CD1c-positive myeloid dendritic cell (primary cell): ENCODE data around the gene LGALS7.
"Not testable (repeated sequence)": the region's sequence is repeated elsewhere in the genome, so short reads cannot be mapped to it uniquely, and the experiment has no call there.

Source experiments
- DNase-seq: peaks from one replicate; pipeline ENCODE4 v3.0.0-alpha.2; 2016; ENCODE audit errors: extremely low spot score

The LGALS7 gene

DNA sequence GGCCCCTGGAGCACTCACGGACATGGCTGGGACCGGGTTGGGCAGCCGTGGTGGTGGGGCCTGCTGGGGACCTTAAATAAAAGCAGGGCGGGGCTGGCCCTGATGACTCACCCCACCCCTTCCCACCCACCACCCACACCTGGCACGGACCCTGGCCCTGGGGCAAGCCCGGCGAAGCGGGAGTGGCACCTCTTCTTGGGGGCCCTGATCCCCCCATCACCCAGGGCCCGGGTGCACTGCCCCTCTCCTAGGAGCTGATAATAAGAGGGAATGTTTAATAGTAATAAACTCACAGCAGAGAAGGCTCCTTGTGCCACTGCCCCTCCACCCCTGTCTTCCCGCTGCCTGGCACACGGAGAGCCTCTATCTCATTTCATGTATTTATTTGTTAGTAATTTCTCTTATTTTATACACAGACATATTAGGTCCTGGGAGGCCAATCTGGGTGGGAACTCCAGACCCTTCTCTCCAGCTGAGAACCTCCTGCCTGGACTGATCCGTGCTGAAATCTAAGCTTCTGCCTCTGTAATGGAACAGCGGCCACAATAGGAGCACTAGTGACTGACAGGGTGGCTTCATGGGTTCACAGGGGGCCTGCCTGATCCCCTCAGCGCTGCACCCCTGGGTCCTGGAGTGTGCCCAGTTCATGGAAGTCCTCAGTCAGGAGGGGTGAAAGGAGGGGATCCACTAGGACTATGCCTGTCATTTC, at the start of gene LGALS7:
LGALS7 (minus strand) TSS at position 49 of the 709 bp plus-strand sequence; CDS start at position 24, 25 bp downstream.
- DNase-seq, result no peak

DNA sequence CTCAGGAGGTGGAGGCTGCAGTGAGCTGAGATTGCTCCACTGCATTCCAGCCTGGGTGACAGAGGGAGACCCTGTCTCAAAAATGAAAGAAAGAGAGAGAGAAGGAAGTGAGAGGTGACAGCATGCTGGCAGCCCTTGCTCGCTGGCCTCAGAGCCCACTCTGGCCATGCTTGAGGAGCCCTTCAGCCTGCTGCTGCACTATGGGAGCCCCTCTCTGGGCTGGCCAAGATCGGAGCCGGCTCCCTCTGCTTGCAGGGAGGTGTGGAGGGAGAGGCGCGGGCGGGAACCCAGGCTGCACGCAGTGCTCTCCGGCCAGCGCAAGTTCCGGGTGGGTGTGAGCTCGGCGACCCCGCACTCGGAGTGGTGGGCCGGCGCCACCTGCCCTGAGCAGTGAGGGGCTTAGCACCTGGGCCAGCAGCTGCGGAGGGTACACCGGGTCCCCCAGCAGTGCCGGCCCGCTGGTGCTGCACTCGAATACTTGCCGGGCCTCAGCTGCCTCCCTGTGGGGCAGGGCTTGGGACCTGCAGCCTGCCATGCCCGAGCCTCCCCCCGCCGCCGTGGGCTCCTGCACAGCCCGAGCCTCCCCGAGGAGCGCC, 48.0 kb upstream of the LGALS7 start:
- DNase-seq, result not testable (repeated sequence)

DNA sequence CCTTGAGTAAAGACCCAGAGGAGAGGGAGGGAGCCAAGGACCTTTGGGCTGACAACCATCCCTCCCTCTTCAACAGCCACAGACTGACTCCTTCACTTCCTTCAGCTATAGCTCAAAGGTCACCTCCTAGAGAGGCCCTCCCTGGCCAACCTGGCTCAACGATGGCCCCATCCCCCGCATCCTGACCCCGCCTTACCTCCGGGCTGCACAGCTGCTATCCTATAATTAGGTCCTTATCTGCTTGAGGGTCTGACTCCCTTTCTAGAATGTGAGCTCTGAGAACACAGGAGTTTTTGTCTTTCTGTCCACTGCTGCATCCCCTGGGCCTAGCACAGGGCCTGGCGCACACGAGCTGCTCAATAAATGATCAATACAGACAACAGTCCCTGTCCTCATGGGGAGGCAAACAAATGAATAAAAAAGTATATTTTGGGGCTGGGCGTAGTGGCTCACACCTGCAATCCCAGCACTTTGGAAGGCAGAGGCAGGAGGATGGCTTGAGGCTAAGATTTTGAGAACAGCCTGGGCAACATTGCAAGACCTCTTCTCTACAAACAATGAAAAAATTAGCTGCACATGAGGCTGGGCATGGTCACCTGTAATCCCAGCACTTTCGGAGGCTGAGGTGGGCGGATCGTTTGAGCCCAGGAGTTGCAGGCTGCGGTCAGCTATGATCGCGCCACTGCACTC, 46.1 kb upstream of the LGALS7 start:
- DNase-seq, result no peak

DNA sequence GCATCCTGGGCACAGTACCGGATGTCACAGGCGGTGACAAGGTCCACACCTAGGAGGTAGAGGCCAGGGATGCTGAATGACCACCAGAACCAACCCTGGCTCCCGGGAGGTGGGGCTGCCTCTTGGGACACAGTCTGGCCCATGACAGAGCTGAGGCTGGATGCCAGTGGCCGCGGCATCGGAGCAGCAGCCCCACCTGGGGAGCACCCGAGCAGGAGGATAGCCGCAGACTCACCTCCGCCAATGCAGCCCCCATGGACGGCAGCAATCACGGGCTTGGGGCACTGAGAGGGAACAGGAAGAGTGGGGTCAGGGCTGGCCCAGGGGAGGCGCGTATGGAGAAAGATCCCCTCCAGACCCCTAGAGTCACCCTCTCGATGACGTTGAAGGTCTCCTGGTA, 43.8 kb upstream of the LGALS7 start:
- no peak for DNase-seq

DNA sequence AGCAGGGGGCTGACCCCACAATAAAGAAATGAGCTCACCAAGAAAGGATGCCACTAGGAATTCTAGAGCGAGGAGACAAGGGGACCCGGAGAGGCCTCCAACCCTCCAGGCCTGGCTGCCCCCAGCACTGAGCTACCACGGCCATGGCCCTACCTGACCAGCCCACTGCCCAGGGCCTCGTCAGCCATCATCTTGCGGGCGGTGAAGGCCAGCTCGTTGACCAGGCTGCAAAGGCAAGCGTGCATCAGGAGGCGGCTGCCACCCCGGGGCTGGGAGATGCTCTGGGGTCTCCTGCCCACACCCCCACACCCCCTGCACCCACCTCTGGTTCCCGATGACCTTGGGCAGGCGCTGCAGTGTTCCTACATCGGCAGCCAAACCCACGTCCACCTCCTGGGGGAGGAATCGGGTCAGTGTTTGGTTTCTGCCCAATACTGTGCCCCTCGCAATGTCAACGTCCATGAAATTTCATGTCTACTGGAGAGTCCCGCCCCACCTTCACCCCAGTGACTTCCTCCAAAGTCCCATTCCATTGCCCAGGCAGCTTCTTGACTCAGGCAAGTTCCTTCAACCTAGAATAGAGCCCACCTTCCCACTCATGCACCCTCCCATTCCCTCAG, 42.9 kb upstream of the LGALS7 start:
- no peak for DNase-seq

DNA sequence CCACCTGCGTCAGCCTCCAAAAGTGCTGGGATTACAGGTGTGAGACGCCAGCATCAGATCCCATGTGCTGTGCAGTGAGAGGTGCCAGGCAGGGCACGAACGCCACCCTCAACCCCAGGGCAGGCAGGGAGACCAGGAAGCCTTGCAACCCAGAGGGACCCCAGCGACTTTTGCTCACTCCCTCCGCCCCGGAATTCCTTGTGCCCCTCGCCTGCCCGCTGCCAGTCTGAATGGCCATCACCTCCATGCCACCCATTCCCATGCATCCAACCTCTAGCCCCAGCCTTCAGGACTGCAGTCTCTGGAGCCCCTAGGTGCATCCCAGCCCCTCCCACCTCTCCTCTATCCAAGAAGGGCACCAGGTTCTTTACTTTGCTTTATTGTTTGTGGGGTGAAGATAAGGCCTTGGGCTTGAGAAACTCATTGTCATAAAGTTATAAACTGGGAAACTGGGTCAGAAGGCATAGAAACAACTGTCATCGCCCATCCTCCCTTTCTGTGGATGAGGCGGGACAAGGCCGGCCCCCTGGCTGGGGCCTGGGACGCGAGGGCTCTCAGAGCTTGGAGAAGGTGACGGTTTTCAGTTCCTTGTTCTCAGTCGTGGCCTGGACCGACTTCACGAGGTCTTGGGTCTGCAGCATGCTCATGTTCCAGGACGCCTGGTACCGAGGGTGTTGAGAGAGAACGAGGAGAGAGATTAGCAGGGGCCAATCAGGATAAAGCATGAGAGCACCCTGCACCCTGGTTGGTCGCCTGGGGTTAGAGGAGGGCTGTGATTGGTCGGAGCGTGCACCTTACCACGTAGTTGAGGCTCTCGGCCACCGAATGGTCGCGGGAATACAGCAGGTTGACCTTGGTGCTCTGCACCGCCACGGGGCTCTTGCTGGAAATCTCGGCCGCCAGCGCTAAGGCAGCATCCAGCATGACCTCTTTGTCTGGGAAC, 42.0 kb upstream of the LGALS7 start:
- DNase-seq, result no peak

DNA sequence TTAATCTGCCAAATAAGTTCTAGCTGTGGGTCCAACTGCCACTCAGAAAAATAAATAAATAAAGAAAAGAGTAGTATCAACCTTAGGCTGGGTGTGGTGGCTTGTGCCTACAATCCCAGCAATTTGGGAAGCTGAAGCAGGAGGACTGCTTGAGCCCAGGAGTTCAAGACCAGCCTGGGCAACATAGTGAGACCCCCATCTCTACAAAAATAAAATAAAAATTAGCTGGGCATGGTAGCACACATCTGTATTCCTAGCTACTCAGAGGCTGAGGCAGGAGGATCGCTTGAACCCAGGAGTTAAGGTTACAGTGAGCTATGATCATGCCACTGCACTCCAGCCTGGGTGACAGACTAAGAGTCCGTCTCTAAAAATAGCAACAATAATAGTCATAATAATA, 40.6 kb upstream of the LGALS7 start:
- not testable (repeated sequence) for DNase-seq

DNA sequence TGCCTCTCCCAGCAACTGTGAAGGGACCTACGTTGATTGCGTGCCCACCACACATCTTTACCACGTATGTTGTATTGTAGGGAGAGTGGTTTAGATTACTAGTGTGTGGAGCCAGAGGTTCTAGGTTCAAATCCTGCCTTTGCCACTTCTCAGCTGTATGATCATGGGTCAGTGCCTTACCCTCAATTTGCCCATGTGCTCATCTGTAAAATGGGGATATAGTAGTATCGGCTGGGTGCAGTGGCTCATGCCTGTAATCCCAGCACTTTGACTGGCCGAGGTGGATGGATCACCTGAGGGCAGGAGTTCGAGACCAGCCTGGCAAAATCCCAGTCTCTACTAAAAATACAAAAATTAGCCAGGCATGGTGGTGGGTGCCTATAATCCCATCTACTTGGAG, 40.0 kb upstream of the LGALS7 start:
- no peak for DNase-seq

DNA sequence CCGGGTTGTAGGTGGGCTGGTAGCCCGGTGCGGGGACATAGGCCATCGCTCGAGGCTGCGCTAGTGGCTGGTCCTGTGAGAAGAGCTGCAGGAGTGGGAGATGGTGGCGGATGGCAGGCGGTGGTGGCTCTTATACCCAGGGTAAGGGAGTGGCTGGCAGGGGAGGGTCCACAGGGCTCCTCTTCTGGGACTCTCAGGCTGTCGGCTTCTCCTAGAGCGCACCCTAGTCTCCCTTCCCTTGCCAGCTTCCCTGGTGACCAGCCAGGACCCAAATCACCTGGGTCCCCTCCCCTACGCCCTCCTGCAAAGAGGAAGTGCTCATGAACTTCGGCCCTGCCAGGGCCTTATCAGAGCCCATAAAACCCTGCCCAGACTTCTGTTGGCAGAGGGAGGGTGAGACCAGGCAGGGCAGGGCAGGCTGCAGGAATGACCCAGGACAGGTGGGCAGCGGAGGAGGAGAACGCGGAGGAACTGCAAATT, 39.6 kb upstream of the LGALS7 start, which contains the start of gene LGALS4:
LGALS4 (minus strand) TSS at position 105 of the 480 bp plus-strand sequence; CDS start at position 46, 59 bp downstream.
- no peak for DNase-seq

DNA sequence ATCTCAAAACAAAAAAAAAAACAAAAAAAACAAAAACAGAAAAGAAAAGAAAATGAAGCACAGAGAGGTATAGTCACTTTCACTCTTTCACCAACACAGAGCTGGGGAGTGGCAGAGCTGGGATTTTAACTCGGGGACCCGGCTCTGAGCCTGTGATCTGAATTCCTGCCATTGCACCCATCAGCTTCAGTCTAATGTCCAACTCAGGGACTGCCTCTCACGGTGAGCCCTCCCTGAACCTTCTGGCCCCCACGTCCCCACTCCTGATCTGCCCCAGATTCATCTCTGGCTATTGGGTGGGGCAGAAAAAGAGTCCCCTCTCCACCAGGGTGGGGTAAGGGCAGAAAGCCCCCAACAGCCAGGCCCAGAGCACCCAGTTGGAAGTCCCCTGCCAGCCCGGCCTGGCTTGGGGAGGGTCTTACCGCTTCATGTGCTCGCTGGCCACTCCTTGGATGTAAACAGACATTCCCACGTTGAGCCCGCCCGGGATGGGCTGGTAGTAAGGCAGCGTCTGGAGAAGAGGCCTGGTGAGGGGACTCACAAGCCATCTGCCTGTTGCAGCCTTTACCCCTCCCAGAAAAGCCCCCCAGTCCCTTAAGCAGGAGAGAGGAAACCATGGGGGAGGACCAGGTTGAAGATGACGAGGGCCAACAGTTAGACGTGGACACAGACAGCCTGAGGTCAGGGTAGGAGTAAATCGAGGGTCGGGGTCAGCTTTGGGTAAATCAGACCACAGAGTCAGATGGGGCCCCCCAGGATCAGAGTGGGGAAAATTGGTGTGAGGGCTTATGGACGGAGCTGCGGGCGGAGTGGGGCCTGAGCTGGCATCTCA, 38.9 kb upstream of the LGALS7 start:
- DNase-seq, result no peak

DNA sequence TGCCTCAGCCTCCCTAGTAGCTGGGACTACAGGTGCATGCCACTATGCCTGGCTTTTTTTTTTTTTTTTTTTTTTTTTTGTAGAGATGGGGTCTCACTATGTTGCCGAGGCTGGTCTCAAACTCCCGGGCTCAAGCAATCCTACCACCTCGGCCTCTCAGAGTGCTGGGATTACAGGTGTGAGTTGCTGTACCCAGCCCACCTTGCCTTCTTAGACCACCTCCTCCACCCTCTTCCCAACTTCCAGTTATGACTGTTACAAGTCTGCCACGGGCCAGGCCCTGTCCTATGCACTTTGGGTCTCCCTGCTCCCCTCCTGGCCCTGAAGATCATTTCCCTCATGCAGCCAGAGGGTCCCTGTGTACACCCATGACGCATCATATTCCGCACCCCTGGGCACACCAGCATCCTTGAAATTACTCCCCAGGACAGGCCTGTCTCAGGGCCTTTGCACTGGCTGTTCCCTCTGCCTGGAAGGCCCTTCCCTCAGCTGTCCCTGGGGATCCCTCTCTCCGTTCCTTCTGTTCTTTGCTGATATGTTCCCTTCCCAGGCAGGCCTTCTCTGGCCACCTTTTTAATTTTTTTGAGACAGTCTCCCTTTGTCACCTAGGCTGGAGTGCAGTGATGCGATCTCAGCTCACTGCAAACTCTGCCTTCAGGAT, 36.4 kb upstream of the LGALS7 start:
- no peak for DNase-seq

DNA sequence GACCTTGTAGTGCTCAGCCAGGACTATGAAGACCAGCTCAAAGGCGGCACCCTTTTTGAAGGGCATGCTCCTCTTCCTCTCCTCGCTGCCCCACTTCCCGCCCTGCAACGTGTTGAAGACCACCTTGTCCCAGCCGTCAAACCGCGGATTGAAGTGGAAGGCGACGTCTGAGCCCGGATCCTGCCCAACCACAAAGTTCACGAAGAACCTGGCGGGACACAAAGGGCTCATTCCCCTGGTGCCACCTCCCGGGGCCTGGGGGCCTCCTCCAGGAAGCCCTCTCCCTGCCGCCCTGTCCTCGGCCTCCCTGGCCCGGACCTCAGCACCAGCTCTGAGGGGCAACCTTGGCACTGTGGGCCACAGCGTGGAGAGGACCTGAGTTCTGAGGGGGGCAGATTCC, 35.4 kb upstream of the LGALS7 start:
- no peak for DNase-seq

DNA sequence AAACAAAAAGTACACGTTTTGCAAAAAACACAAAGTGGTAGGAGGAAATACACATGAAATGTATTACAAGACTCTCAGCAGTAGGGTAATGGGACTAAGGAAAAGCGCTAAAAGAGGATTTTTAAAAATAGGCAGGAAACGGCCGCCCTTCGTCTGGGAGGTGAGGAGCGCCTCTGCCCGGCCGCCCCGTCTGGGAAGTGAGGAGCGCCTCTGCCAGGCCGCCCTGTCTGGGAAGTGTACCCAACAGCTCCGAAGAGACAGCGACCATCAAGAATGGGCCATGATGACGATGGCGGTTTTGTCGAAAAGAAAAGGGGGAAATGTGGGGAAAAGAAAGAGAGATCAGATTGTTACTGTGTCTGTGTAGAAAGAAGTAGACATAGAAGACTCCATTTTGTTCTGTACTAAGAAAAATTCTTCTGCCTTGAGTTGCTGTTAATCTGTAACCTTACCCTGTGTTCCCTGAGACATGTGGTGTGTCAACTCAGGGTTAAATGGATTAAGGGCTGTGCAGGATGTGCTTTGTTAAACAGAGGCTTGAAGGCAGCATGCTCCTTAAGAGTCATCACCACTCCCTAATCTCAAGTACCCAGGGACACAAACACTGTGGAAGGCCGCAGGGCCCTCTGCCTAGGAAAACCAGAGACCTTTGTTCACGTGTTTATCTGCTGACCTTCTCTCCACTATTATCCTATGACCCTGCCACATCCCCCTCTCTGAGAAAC, 34.2 kb upstream of the LGALS7 start:
- DNase-seq, result not testable (repeated sequence)

DNA sequence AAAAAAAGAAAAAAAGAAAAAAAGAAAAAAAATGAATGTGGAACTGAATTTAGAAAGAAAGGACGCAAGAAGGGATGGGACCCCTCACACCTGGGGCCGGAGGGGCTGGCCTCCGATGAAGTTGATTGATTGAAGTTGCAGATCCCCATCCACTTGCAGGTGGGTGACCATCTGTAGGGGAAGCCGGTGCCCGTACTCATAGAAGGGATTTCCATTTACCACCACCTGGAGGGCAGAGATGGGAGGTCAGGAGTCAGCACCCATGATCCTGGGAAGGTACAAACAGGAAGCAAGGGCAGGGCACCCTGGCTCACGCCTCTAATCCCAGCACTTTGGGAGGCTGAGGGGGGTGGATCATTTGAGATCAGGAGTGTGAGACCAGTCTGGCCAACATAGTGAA, 33.1 kb upstream of the LGALS7 start:
- DNase-seq, result no peak

DNA sequence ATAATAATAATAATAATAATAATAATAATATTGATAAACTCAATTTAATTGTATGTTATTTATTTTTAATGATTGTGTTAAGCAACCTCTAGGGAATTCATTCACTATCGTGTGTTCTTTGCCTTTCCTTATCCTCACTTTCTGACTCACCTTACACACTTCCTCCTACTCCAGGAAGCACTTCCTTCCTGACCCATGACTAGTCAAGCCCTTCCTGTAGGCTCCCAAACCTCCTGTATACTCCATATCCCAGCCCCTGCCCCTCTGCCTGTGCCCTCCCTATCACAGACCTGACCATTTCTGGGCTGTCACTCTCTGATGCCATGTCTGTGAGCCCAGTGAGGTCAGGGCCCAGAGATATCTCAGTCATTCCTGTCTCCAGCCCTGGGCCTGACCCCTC, 31.9 kb upstream of the LGALS7 start:
- DNase-seq, result no peak

DNA sequence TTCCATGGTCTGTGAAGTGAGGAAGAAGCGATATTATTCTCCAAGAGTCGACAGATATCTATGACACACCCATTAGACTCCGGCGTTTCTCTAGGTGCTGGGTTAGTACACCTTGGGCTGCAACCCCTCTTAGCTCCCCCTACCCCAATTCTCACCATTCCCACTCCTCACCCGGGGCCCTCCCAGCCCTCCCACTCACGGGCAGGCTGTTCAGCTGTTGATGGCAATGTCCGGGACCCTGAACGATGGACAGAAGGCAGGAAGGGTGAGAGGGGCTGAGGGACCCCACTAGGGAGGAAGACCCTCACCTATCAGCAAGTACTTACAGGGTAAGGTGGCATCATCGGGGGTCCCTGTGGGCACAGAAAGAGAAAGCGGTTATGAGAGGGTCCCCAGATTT, 30.2 kb upstream of the LGALS7 start:
- DNase-seq, result no peak

DNA sequence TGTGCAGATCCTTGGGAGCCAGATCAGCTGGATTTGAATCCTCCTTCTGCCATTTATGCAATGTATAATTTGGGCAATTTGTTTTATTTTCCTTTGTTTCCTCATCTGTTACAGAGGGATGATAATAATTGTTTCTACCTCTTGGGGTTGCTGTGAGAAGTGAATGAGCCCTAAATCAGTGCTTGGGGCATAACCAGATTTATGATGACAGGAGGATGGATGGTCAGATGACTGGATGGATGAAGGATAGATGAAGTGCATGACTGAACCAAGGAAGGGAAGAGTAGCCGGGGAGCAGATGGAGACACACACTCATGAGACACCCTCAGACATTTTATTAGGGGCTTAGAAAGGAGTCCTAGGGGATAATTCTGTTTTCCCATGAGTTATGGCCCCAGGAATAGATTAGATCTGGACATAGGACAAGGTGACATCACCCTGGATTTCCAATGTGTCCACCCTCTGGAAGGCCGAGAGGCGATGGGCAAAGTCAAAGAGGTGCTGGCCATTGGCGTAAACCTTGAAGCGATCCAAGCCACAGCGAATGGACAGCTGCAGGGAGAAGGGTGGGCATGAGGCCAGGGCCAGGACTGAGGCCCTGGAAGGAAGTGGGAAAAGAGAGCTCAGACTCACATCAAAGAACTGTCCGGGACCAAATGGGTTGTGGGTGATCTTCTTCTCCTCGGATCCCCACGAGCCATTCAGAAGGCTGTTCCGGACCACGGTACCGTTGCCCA, 28.2 kb upstream of the LGALS7 start:
- DNase-seq, result no peak

DNA sequence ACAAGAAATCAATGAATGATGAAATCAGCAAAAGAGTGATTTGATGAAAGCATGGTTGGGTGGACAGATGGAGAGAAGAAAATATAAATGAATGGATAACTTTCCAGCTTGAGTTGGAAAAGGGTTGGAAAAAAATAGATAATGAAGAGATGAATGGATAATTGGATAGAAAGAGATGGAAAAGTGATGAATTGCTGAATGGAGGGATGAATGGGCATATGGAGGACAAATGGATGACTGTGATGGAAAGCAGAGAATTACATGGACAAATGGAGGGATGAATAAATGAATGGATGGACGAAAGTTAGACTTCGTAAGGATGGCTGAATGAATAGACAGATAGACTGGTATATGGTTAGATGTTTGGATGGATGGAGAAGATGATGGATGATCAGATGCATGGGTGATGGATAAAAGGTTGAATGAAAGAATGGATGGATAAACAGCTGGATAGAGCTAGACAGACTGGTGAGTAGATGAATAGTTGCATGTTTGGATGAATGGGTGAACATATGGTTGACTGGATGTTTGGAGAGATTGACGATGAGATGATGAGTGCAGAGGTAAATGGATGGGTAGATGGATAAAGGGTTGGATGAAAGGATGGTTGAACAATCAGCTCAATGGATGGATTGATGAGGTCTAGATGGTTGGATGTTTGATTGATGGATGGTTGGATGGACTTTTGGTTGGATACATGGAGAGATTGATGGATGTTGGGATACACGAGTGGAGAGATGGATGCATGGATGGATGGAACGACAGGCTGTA, 27.4 kb upstream of the LGALS7 start:
- no peak for DNase-seq
